Measurements from ENCODE around the gene TXNL4A.

TXNL4A gene

GRCh38 chr18:79921984-79922965 lies 66.1 kb downstream of the TXNL4A start:
- DNase-seq (ENCODE audit: low read depth, low spot score): no peak
- H3K4me3 ChIP-seq (ENCODE audit: low read depth, low read length): no peak overlapping the region
- TF ChIP-seq CTCF (IDR thresholded peaks at IDR 0.05; ENCODE audit: low read depth, low read length): no peak
- in situ Hi-C loops (cut with HindIII; ENCODE audit: low sequenced_read_pairs): no loop called here
